ENCODE results near the gene ING5.

ING5 gene

GRCh38 chr2:241736111-241736510 lies 34.3 kb downstream of the ING5 start:
- H4K5ac ChIP-seq (ENCODE audit: low read length): no peak overlapping the region
- H3K79me2 ChIP-seq (ENCODE audit: control insufficient read depth, insufficient read depth, low read length): no peaks in the 10 kb centered on the region
- DNase-seq: no peak
- no peak overlapping the region for H3K56ac ChIP-seq (ENCODE audit: low read length)
- H2BK5ac ChIP-seq (ENCODE audit: low read length): no peak overlapping the region
- no peak overlapping the region for H3K27ac ChIP-seq (ENCODE audit: low read depth, low read length)
- H3K23ac ChIP-seq (ENCODE audit: low read length): no peak overlapping the region
- H3K4me1 ChIP-seq (ENCODE audit: control insufficient read depth, low read depth, low read length): no peaks in the 10 kb centered on the region
- no peak overlapping the region for H3K4ac ChIP-seq (ENCODE audit: low read depth, low read length)
- H3K4me2 ChIP-seq (ENCODE audit: low read length): no peak overlapping the region
- H3K27me3 ChIP-seq (ENCODE audit: insufficient read depth, low read length, poor library complexity): no peaks in the 10 kb centered on the region
- no peak overlapping the region for H4K8ac ChIP-seq (ENCODE audit: low read depth, low read length)
- no peak overlapping the region for H2BK15ac ChIP-seq (replicated peaks; ENCODE audit: low read depth)
- H3K4me3 ChIP-seq (ENCODE audit: low read length): no peak overlapping the region
- no peaks in the 10 kb centered on the region for H3K79me1 ChIP-seq (ENCODE audit: low read length)
- no peak overlapping the region for H3K9ac ChIP-seq (ENCODE audit: low read length)
- no peak overlapping the region for H3K18ac ChIP-seq (ENCODE audit: low read length)
- no peaks in the 10 kb centered on the region for H3K36me3 ChIP-seq (ENCODE audit: control insufficient read depth, insufficient read depth, low read length)
- no CpG with 5 or more reads among the region's 3 CpGs for WGBS (ENCODE audit: extremely low coverage, insufficient coverage, low lambda C conversion rate)
- H2BK120ac ChIP-seq (ENCODE audit: low read depth, low read length): no peak overlapping the region
- H2AK5ac ChIP-seq (ENCODE audit: low read length): no peak overlapping the region

GRCh38 chr2:241738040-241738686 lies 36.3 kb downstream of the ING5 start:
- Histone ChIP-seq H3K27ac (ENCODE audit: low read depth, low read length) (no peak overlapping the region), H4K5ac (ENCODE audit: low read length) (no peak overlapping the region), H2BK5ac (ENCODE audit: low read length) (no peak overlapping the region), H3K36me3 (ENCODE audit: control insufficient read depth, insufficient read depth, low read length) (no peaks in the 10 kb centered on the region), H3K4ac (ENCODE audit: low read depth, low read length) (no peak overlapping the region), H3K79me2 (ENCODE audit: control insufficient read depth, insufficient read depth, low read length) (no peaks in the 10 kb centered on the region), H3K23ac (ENCODE audit: low read length) (no peak overlapping the region), H3K9ac (ENCODE audit: low read length) (no peak overlapping the region), H3K4me2 (ENCODE audit: low read length) (no peak overlapping the region), H3K4me1 (ENCODE audit: control insufficient read depth, low read depth, low read length) (no peaks in the 10 kb centered on the region), H2BK15ac (replicated peaks; ENCODE audit: low read depth) (no peak overlapping the region), H3K79me1 (ENCODE audit: low read length) (no peaks in the 10 kb centered on the region), H3K18ac (ENCODE audit: low read length) (no peak overlapping the region), H4K8ac (ENCODE audit: low read depth, low read length) (no peak overlapping the region), H3K56ac (ENCODE audit: low read length) (no peak overlapping the region), H3K27me3 (ENCODE audit: insufficient read depth, low read length, poor library complexity) (no peaks in the 10 kb centered on the region), H3K4me3 (ENCODE audit: low read length) (no peak overlapping the region), H2AK5ac (ENCODE audit: low read length) (no peak overlapping the region), H2BK120ac (ENCODE audit: low read depth, low read length) (no peak overlapping the region)
- no peak for DNase-seq
- WGBS (ENCODE audit: extremely low coverage, insufficient coverage, low lambda C conversion rate): no CpG with 5 or more reads among the region's 17 CpGs

- Histone ChIP-seq H3K9ac (ENCODE audit: low read length) (no peak overlapping the region), H3K79me2 (ENCODE audit: control insufficient read depth, insufficient read depth, low read length) (no peaks in the 10 kb centered on the region), H2BK5ac (ENCODE audit: low read length) (no peak overlapping the region), H2AK5ac (ENCODE audit: low read length) (no peak overlapping the region), H2BK15ac (replicated peaks; ENCODE audit: low read depth) (no peak overlapping the region), H2BK120ac (ENCODE audit: low read depth, low read length) (no peak overlapping the region), H3K27ac (ENCODE audit: low read depth, low read length) (no peak overlapping the region), H3K56ac (ENCODE audit: low read length) (no peak overlapping the region), H3K18ac (ENCODE audit: low read length) (no peak overlapping the region), H3K4me1 (ENCODE audit: control insufficient read depth, low read depth, low read length) (no peaks in the 10 kb centered on the region), H3K4me3 (ENCODE audit: low read length) (no peak overlapping the region), H3K36me3 (ENCODE audit: control insufficient read depth, insufficient read depth, low read length) (no peaks in the 10 kb centered on the region), H3K23ac (ENCODE audit: low read length) (no peak overlapping the region), H4K8ac (ENCODE audit: low read depth, low read length) (no peak overlapping the region), H3K4me2 (ENCODE audit: low read length) (no peak overlapping the region), H3K4ac (ENCODE audit: low read depth, low read length) (no peak overlapping the region), H3K27me3 (ENCODE audit: insufficient read depth, low read length, poor library complexity) (no peaks in the 10 kb centered on the region), H4K5ac (ENCODE audit: low read length) (no peak overlapping the region), H3K79me1 (ENCODE audit: low read length) (no peaks in the 10 kb centered on the region)
- no CpG with 5 or more reads among the region's 15 CpGs for WGBS (ENCODE audit: extremely low coverage, insufficient coverage, low lambda C conversion rate)
- no peak for DNase-seq
Measured at GRCh38 chr2:241739177-241739576, 37.3 kb downstream of the ING5 start.

GRCh38 chr2:241739651-241740050 lies 37.8 kb downstream of the ING5 start:
- Histone ChIP-seq H3K36me3 (ENCODE audit: control insufficient read depth, insufficient read depth, low read length) (no peaks in the 10 kb centered on the region), H3K27me3 (ENCODE audit: insufficient read depth, low read length, poor library complexity) (no peaks in the 10 kb centered on the region), H3K4me1 (ENCODE audit: control insufficient read depth, low read depth, low read length) (no peaks in the 10 kb centered on the region), H3K79me1 (ENCODE audit: low read length) (no peaks in the 10 kb centered on the region), H2AK5ac (ENCODE audit: low read length) (no peak overlapping the region), H2BK15ac (replicated peaks; ENCODE audit: low read depth) (no peak overlapping the region), H4K5ac (ENCODE audit: low read length) (no peak overlapping the region), H4K8ac (ENCODE audit: low read depth, low read length) (no peak overlapping the region), H3K4ac (ENCODE audit: low read depth, low read length) (no peak overlapping the region), H3K27ac (ENCODE audit: low read depth, low read length) (no peak overlapping the region), H3K18ac (ENCODE audit: low read length) (no peak overlapping the region), H2BK5ac (ENCODE audit: low read length) (no peak overlapping the region), H2BK120ac (ENCODE audit: low read depth, low read length) (no peak overlapping the region), H3K56ac (ENCODE audit: low read length) (no peak overlapping the region), H3K23ac (ENCODE audit: low read length) (no peak overlapping the region), H3K79me2 (ENCODE audit: control insufficient read depth, insufficient read depth, low read length) (no peaks in the 10 kb centered on the region), H3K4me2 (ENCODE audit: low read length) (no peak overlapping the region), H3K9ac (ENCODE audit: low read length) (no peak overlapping the region), H3K4me3 (ENCODE audit: low read length) (no peak overlapping the region)
- DNase-seq: no peak
- WGBS (ENCODE audit: extremely low coverage, insufficient coverage, low lambda C conversion rate): no CpG with 5 or more reads among the region's 12 CpGs

GRCh38 chr2:241741016-241741415 lies 39.2 kb downstream of the ING5 start:
- no peaks in the 10 kb centered on the region for H3K79me2 ChIP-seq (ENCODE audit: control insufficient read depth, insufficient read depth, low read length)
- no peak overlapping the region for H3K4me3 ChIP-seq (ENCODE audit: low read length)
- H3K4ac ChIP-seq (ENCODE audit: low read depth, low read length): no peak overlapping the region
- no peak overlapping the region for H3K4me2 ChIP-seq (ENCODE audit: low read length)
- no peaks in the 10 kb centered on the region for H3K27me3 ChIP-seq (ENCODE audit: insufficient read depth, low read length, poor library complexity)
- no peak overlapping the region for H3K27ac ChIP-seq (ENCODE audit: low read depth, low read length)
- no peak overlapping the region for H3K23ac ChIP-seq (ENCODE audit: low read length)
- no peaks in the 10 kb centered on the region for H3K4me1 ChIP-seq (ENCODE audit: control insufficient read depth, low read depth, low read length)
- H4K5ac ChIP-seq (ENCODE audit: low read length): no peak overlapping the region
- no peak overlapping the region for H2AK5ac ChIP-seq (ENCODE audit: low read length)
- H3K9ac ChIP-seq (ENCODE audit: low read length): no peak overlapping the region
- no peaks in the 10 kb centered on the region for H3K79me1 ChIP-seq (ENCODE audit: low read length)
- H3K36me3 ChIP-seq (ENCODE audit: control insufficient read depth, insufficient read depth, low read length): no peaks in the 10 kb centered on the region
- H2BK120ac ChIP-seq (ENCODE audit: low read depth, low read length): no peak overlapping the region
- no peak overlapping the region for H2BK15ac ChIP-seq (replicated peaks; ENCODE audit: low read depth)
- no peak overlapping the region for H4K8ac ChIP-seq (ENCODE audit: low read depth, low read length)
- WGBS (ENCODE audit: extremely low coverage, insufficient coverage, low lambda C conversion rate): no CpG with 5 or more reads among the region's 10 CpGs
- no peak for DNase-seq
- no peak overlapping the region for H2BK5ac ChIP-seq (ENCODE audit: low read length)
- H3K18ac ChIP-seq (ENCODE audit: low read length): no peak overlapping the region
- no peak overlapping the region for H3K56ac ChIP-seq (ENCODE audit: low read length)

GRCh38 chr2:241742320-241742939 lies 40.6 kb downstream of the ING5 start:
- Histone ChIP-seq H3K36me3 (ENCODE audit: control insufficient read depth, insufficient read depth, low read length) (no peaks in the 10 kb centered on the region), H3K27me3 (ENCODE audit: insufficient read depth, low read length, poor library complexity) (no peaks in the 10 kb centered on the region), H3K4me3 (ENCODE audit: low read length) (no peak overlapping the region), H3K4ac (ENCODE audit: low read depth, low read length) (no peak overlapping the region), H3K23ac (ENCODE audit: low read length) (no peak overlapping the region), H3K79me2 (ENCODE audit: control insufficient read depth, insufficient read depth, low read length) (no peaks in the 10 kb centered on the region), H3K27ac (ENCODE audit: low read depth, low read length) (no peak overlapping the region), H4K8ac (ENCODE audit: low read depth, low read length) (no peak overlapping the region), H3K4me2 (ENCODE audit: low read length) (no peak overlapping the region), H2BK15ac (replicated peaks; ENCODE audit: low read depth) (no peak overlapping the region), H2BK5ac (ENCODE audit: low read length) (no peak overlapping the region), H3K79me1 (ENCODE audit: low read length) (no peaks in the 10 kb centered on the region), H3K9ac (ENCODE audit: low read length) (no peak overlapping the region), H2AK5ac (ENCODE audit: low read length) (no peak overlapping the region), H3K4me1 (ENCODE audit: control insufficient read depth, low read depth, low read length) (no peaks in the 10 kb centered on the region), H4K5ac (ENCODE audit: low read length) (no peak overlapping the region), H3K18ac (ENCODE audit: low read length) (no peak overlapping the region), H3K56ac (ENCODE audit: low read length) (no peak overlapping the region), H2BK120ac (ENCODE audit: low read depth, low read length) (no peak overlapping the region)
- DNase-seq: no peak
- WGBS (ENCODE audit: extremely low coverage, insufficient coverage, low lambda C conversion rate): no CpG with 5 or more reads among the region's 28 CpGs
